HG02642 (cell line): Measurements from ENCODE around the gene MAGEB16.

Source experiments
- ATAC-seq: cut with Tn5 transposase; IDR thresholded peaks from one replicate; pipeline ENCODE4 v1.9.1; 2021; ENCODE audit warnings: mild to moderate bottlenecking; ENCODE audit not compliant: unreplicated experiment, poor library complexity

MAGEB16 gene

GRCh38 chrX:35798042-35798441 is at the start of gene MAGEB16:
MAGEB16 (plus strand) TSS chrX:35798342; CDS start chrX:35802197, 3,855 bp downstream.
- ATAC-seq: no peak

- no peak for ATAC-seq
Measured at GRCh38 chrX:35773958-35774564, 24.1 kb upstream of the MAGEB16 start.

GRCh38 chrX:35785075-35785474 is 13.1 kb upstream of the MAGEB16 start:
- no peak for ATAC-seq

- no peak for ATAC-seq
Measured at GRCh38 chrX:35786271-35786670, 11.9 kb upstream of the MAGEB16 start.

GRCh38 chrX:35787867-35788266 is 10.3 kb upstream of the MAGEB16 start:
- no peak for ATAC-seq

- ATAC-seq: no peak
Measured at GRCh38 chrX:35800474-35800873, 2.3 kb downstream of the MAGEB16 start.

- ATAC-seq: no peak
Measured at GRCh38 chrX:35809781-35810180, 11.6 kb downstream of the MAGEB16 start.

- ATAC-seq: no peak
Measured at GRCh38 chrX:35819241-35819640, 21.1 kb downstream of the MAGEB16 start.

GRCh38 chrX:35826503-35826902 is 28.4 kb downstream of the MAGEB16 start:
- no peak for ATAC-seq

GRCh38 chrX:35829501-35829900 is 31.4 kb downstream of the MAGEB16 start:
- no peak for ATAC-seq

- no peak for ATAC-seq
Measured at GRCh38 chrX:35841872-35842271, 43.7 kb downstream of the MAGEB16 start.

- no peak for ATAC-seq
Measured at GRCh38 chrX:35842674-35843073, 44.5 kb downstream of the MAGEB16 start.

GRCh38 chrX:35847736-35848135 is 49.6 kb downstream of the MAGEB16 start:
- no peak for ATAC-seq
